ENCODE data around the gene LRRC71.

- no peak for TF ChIP-seq CTCF (IDR thresholded peaks at IDR 0.05; ENCODE audit: low read depth, low read length)
- no peak for TF ChIP-seq POLR2A (IDR thresholded peaks at IDR 0.05; ENCODE audit: extremely low read depth, insufficient read length)
- TF ChIP-seq MAX (IDR thresholded peaks at IDR 0.05; ENCODE audit: low read depth, low read length): no peak
- TF ChIP-seq MYC (IDR thresholded peaks at IDR 0.05; ENCODE audit: low read depth, low read length): no peak
These were observed 2.7 kb downstream of the LRRC71 start for GRCh38 chr1:156922986-156923669.
